GM21390 (cell line): ENCODE data around the gene TLR5.

ENCODE experiments used
- ATAC-seq: cut with Tn5 transposase; IDR thresholded peaks from one replicate; pipeline ENCODE4 v1.9.1; 2021; ENCODE audit not compliant: unreplicated experiment

TLR5 gene

DNA sequence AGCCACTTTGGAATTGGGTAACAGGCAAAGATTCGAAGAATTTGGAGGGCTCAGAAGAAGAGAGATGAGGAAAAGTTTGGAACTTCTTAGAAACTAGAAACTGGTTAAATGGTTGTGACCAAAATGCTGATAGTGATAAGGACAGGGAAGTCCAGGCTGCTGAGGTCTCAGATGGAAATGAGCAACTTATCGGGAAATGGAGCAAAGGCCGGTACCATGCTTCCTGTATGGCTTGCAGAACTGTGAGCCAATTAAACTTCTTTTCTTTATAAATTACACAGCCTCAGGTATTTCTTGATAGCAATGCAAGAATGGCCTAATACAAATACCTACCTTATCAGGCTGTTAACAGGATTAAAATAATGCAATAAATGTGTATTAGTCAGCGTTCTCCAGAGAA lies 9.4 kb upstream of the TLR5 start:
- ATAC-seq = no peak

GRCh38 chr1:223150443-223150842 lies 7.4 kb upstream of the TLR5 start:
- no peak for ATAC-seq

GRCh38 chr1:223147873-223148272 lies 4.8 kb upstream of the TLR5 start:
- ATAC-seq = no peak

DNA sequence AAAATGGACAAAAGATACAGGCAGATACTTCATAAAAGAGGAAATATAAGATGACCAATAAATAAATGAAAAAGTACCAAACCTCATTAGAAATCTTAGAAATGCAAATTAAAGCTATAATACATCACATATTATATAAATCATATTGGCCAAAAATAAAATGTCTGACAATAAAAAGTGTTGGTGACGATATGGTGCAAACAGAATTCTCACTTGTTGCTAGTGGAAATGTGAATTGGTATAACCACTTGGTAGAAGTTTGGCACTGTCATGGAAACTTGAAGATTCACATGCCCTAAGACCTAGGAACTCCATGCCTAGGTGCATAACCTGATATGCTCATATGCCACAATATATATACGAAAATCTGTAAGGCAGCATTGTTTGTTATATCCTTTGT lies 4.4 kb upstream of the TLR5 start:
- no peak for ATAC-seq

DNA sequence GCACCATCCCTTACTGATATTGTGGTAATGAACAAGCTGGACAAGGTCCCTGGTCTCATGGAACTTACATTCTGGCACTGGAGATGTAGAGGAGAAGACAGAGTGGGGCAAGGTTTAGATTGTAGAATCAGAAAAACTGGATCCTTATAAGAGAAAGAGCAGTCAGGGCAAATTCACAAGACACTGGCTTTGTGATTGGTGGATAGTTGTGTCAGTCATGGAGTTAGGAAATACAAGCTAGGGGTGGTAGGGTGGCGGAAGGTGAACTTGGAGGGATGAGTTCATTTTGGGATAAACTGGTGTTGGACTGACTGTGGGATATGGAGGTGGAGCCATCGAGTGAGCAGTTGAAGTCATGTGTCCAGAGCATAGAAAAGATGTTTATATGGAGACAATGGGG lies 3.7 kb upstream of the TLR5 start:
- ATAC-seq = no peak

- no peak for ATAC-seq
Observed at GRCh38 chr1:223144914-223145313, 1.9 kb upstream of the TLR5 start.

GRCh38 chr1:223144431-223144830 lies 1.4 kb upstream of the TLR5 start:
- no peak for ATAC-seq

GRCh38 chr1:223143537-223144248 lies 645 bp upstream of the TLR5 start:
- peak; percentile 38 for ATAC-seq

DNA sequence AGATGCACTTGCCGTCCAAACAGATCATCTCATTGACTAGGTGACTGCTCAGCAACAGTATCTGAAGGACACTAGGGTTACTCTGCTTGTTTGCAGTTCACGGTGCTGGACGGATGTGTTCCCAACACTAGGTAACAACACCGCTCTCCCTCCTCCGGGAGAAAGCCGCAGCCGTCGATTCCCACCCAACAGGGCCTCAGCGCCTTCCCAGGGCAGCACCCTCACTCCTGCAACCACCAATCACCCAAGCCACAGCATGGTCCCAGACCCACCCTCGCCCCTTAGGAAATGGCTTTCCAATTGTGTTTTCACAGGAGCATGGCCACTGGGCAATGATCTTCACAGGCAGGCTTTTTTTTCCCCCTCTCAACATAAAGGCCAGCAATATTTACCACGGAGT lies 779 bp downstream of the TLR5 start:
- ATAC-seq = no peak

DNA sequence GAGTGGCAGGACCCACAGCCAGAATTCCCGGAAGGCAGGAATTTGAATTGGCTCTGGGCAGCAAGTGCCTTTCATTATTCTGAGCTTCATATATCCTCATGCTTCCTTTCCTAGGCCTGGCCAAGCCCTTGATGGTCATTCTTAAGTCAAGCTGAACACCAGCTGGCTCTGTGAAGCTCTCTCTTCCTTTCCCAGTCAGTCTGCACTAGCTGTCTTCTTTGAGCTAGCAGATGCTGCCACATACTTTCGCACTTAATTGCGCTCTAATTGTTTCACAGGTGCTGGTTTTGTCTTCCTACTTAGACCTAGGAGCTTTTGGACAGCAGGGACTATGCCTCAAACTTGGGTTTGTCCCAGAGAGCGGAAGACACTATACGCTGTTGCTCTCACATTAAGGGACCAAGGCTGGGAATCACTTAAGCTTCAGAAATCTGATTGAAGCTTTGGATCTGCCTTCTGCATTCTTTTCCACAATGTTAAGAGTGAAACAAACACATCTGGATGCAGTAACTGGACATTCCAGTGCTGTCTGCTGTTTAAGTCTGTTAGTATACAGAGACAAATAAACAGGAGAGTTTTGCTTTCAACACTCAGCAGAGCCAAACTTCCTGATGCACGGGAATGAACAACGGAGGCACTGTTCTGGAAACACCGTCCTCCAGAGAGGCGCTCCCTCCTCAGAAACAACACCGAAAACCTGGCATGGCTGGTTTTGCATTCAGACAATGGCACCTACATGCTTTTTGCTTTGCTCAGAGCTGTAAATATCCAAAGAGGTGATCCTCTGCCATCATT lies 2.2 kb downstream of the TLR5 start:
- no peak for ATAC-seq

- no peak for ATAC-seq
Observed at GRCh38 chr1:223137455-223138085, 5.5 kb downstream of the TLR5 start.

- ATAC-seq = no peak
Observed at GRCh38 chr1:223136086-223136485, 7.0 kb downstream of the TLR5 start.

DNA sequence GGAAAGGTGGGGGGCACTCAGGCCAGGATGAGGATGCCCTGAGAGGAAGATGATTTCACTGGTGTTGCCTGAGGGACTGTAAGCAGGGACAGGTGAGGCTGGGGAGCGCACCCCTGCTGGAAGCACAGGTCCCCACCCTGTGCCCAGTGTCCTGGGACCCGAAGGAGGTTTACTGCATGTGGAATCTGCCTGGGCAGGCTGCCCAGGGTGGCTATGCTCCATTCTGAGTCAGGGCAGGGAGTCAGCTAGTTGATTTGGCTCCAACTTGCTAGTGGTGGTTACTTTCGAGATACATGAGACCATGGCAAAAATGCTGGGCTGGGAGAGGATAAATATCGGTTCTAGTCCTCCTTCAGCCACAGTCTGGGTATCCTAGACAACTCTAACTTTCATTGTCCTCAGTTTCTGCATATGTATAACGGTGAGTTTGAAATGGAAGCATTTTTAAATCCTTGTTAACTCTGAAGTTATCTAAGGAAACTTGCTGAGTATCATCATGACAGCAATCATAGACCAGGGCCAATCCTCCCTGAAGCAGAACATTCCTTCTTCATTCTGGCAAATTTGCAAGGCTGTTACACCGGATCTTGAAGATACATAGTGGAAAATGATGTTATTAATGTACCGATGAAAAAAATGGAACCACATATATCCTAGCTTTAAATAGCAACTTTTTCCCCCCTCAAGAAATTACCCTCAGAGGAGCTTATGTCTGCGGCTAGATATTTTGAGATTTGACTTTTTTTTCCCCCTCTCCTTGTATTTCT lies 7.7 kb downstream of the TLR5 start:
- no peak for ATAC-seq

- ATAC-seq = peak; percentile 80
Observed at GRCh38 chr1:223133824-223134435, 9.1 kb downstream of the TLR5 start.

DNA sequence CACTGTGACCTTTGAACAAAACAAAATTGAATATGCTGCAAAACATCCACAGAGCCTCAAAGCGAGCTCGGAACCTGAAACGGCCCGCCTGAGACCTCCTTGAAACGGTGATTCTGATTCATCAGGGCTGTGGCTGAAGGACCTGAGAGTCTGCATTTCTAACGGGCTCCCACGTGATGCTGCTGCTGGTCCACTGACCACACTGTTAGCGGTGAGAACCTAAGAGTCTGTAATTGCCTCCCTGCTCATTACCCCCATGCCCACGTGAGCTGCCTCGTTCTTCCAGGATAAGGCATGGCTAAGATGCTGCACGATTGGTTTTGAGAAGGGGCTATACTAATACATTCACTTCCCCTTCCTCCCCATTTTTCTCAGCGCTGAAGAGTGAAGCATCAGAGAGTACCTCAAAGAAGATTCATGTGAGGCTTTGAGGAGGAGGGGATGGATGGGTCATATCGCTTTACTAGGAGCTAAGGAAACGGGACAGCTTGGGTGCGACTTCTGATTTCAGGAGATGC lies 9.7 kb downstream of the TLR5 start:
- ATAC-seq = peak; percentile 7

- ATAC-seq = peak; percentile 63
Observed at GRCh38 chr1:223129229-223129901, 13.7 kb downstream of the TLR5 start.

GRCh38 chr1:223126741-223127140 lies 16.3 kb downstream of the TLR5 start:
- ATAC-seq = no peak

- ATAC-seq = no peak
Observed at GRCh38 chr1:223125766-223126165, 17.3 kb downstream of the TLR5 start.

- ATAC-seq = no peak
Observed at GRCh38 chr1:223123011-223123610, 19.9 kb downstream of the TLR5 start.

GRCh38 chr1:223118418-223118817 lies 24.6 kb downstream of the TLR5 start:
- ATAC-seq = no peak
